Transverse colon (tissue), 4 donors: ENCODE results near the gene LYRM1.
"Not testable (repeated sequence)": the region's sequence is repeated elsewhere in the genome, so short reads cannot be mapped to it uniquely, and the experiment has no call there.

Source experiments
- EP300 ChIP-seq: sonication (generic); formaldehyde crosslinking; IDR thresholded peaks from one replicate; pipeline ENCODE4 v1.6.1; 2017; ENCODE audit warnings: antibody characterized with exemption, low read depth
- POLR2A ChIP-seq: fragments of 450-650 bp; IDR thresholded peaks from one replicate; pipeline ENCODE4 v1.6.1; 2016; ENCODE audit warnings: antibody characterized with exemption, mild to moderate bottlenecking, moderate library complexity
- POLR2AphosphoS5 ChIP-seq, 3 donors: sonication (generic); formaldehyde crosslinking; IDR thresholded peaks; one replicate each; pipeline ENCODE4 v1.6.1; 2016; ENCODE audit warnings: antibody characterized with exemption in 3 of 3
- TF ChIP-seq, protein P1 (sequence below), 5 experiments: fragments of 200-600 bp in 3 of 5; fragments of 450-650 bp in 2 of 5; sonication (generic) in 3 of 5; IDR thresholded peaks; 1 replicate in 2 of 5; 2 replicates in 3 of 5; pipeline ENCODE4 v1.5.1; 2016 to 2017; ENCODE audit warnings: antibody characterized with exemption in 5 of 5, inconsistent platforms in 3 of 5, mild to moderate bottlenecking in 2 of 5, moderate library complexity in 1 of 5

DNA sequence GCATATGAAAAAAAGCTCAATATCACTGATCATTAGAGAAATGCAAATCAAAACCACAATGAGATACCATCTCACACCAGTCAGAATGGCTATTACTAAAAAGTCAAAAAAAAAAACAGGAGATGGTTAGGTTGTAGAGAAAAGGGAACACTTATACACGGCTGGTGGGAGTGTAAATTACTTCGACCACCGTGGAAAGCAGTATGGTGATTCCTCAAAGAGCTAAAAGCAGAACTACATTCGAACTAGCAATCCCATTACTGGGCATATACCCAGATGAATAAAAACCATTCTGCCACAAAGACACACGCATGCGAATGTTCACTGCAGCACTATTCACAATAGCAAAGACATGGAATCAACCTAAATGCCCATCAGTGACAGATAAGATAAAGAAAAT is 36.2 kb upstream of the LYRM1 start:
- TF ChIP-seq, protein P1, sequence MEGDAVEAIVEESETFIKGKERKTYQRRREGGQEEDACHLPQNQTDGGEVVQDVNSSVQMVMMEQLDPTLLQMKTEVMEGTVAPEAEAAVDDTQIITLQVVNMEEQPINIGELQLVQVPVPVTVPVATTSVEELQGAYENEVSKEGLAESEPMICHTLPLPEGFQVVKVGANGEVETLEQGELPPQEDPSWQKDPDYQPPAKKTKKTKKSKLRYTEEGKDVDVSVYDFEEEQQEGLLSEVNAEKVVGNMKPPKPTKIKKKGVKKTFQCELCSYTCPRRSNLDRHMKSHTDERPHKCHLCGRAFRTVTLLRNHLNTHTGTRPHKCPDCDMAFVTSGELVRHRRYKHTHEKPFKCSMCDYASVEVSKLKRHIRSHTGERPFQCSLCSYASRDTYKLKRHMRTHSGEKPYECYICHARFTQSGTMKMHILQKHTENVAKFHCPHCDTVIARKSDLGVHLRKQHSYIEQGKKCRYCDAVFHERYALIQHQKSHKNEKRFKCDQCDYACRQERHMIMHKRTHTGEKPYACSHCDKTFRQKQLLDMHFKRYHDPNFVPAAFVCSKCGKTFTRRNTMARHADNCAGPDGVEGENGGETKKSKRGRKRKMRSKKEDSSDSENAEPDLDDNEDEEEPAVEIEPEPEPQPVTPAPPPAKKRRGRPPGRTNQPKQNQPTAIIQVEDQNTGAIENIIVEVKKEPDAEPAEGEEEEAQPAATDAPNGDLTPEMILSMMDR (IDR thresholded peaks at IDR 0.05): not testable (repeated sequence)
- not testable (repeated sequence) for TF ChIP-seq POLR2A; POLR2AphosphoS5 (IDR thresholded peaks at IDR 0.05); EP300
